ENCODE data around the gene PROM1. TPM values are rescaled to one million over a fixed set of nuclear protein-coding genes. Genes with fewer than 3 reads are reported as not detected.

The PROM1 gene
- total RNA-seq, 4 donors from 2014 or later: 0.13 to 6.7 (median 1.7) TPM; not detected in 1

GRCh38 chr4:16056681-16057385, 27.0 kb downstream of the PROM1 start:
- Histone ChIP-seq H3K27me3 (peaks cover 0 to 78% (median 0%) of the 10 kb centered on the region in 4 donors), H3K36me3 (no peaks in the 10 kb centered on the region), H3K4me1 (peaks cover 0 to 17% (median 7%) of the 10 kb centered on the region in 3 donors), H3K27ac (peak overlapping the region in 3 of 4 donors; percentile 19 to 45 (median 44)), H3K4me3 (no peak overlapping the region), H3K9me3 (no peaks in the 10 kb centered on the region)
- intact Hi-C loops (cut with DNase I): no loop called here
- WGBS, 2 donors: 36 to 48% methylated on average over 11 of the region's 11 CpGs
- TF ChIP-seq POLR2A (IDR thresholded peaks at IDR 0.05): no peak
- TF ChIP-seq CTCF (IDR thresholded peaks at IDR 0.05): no peak
- no peak for DNase-seq

GRCh38 chr4:16055873-16056272, 27.9 kb downstream of the PROM1 start:
- DNase-seq: no peak
- Histone ChIP-seq H3K27ac (peak overlapping the region in 3 of 4 donors; percentile 13 to 44 (median 32)), H3K9me3 (no peaks in the 10 kb centered on the region), H3K36me3 (no peaks in the 10 kb centered on the region), H3K4me3 (no peak overlapping the region), H3K27me3 (peaks cover 0 to 85% (median 0%) of the 10 kb centered on the region in 4 donors), H3K4me1 (peaks cover 0 to 17% (median 7%) of the 10 kb centered on the region in 3 donors)
- TF ChIP-seq CTCF (IDR thresholded peaks at IDR 0.05) (no peak), POLR2A (IDR thresholded peaks at IDR 0.05) (no peak)
- WGBS, 2 donors: 38 to 46% methylated on average over 7 of the region's 7 CpGs
- intact Hi-C loops (cut with DNase I): no loop called here

- Histone ChIP-seq H3K27me3 (peaks cover 0 to 87% (median 0%) of the 10 kb centered on the region in 4 donors), H3K4me3 (no peak overlapping the region), H3K36me3 (no peaks in the 10 kb centered on the region), H3K27ac (peak overlapping the region in 2 of 4 donors; percentile 13 to 44), H3K4me1 (peaks cover 0 to 17% (median 7%) of the 10 kb centered on the region in 3 donors), H3K9me3 (no peaks in the 10 kb centered on the region)
- 44 to 55% methylated on average over 7 of the region's 7 CpGs for WGBS, 2 donors
- DNase-seq: no peak
- intact Hi-C loops (cut with DNase I): no loop called here
- TF ChIP-seq CTCF (IDR thresholded peaks at IDR 0.05): no peak
- TF ChIP-seq POLR2A (IDR thresholded peaks at IDR 0.05): no peak
Measured at GRCh38 chr4:16055471-16055870, 28.4 kb downstream of the PROM1 start.

GRCh38 chr4:16052939-16053338, 30.9 kb downstream of the PROM1 start:
- Histone ChIP-seq H3K27ac (no peak overlapping the region), H3K27me3 (peaks cover 0 to 92% (median 0%) of the 10 kb centered on the region in 4 donors), H3K9me3 (no peaks in the 10 kb centered on the region), H3K4me1 (peaks cover 0 to 17% (median 7%) of the 10 kb centered on the region in 3 donors), H3K4me3 (no peak overlapping the region), H3K36me3 (no peaks in the 10 kb centered on the region)
- 54 to 68% methylated on average over 2 of the region's 2 CpGs for whole genome bisulfite sequencing, 2 donors
- TF ChIP-seq POLR2A (IDR thresholded peaks at IDR 0.05): no peak
- no peak for TF ChIP-seq CTCF (IDR thresholded peaks at IDR 0.05)
- intact Hi-C loops (cut with DNase I): no loop called here
- no peak for DNase-seq

GRCh38 chr4:16051980-16052379, 31.8 kb downstream of the PROM1 start:
- no peaks in the 10 kb centered on the region for H3K36me3 ChIP-seq
- H3K27ac ChIP-seq: peak overlapping the region in 1 of 4 donors; percentile 57
- no peak for DNase-seq
- peaks cover 0 to 93% (median 0%) of the 10 kb centered on the region in 4 donors for H3K27me3 ChIP-seq
- no peaks in the 10 kb centered on the region for H3K9me3 ChIP-seq
- H3K4me1 ChIP-seq: peaks cover 0 to 13% (median 7%) of the 10 kb centered on the region in 3 donors
- WGBS, 2 donors: 65 to 84% methylated on average over 5 of the region's 5 CpGs
- no peak overlapping the region for H3K4me3 ChIP-seq
- intact Hi-C loops (cut with DNase I): no loop called here
- TF ChIP-seq POLR2A (IDR thresholded peaks at IDR 0.05): no peak
- no peak for TF ChIP-seq CTCF (IDR thresholded peaks at IDR 0.05)
